ENCODE results near the gene DLGAP1. TPM values are rescaled to one million over a fixed set of nuclear protein-coding genes. Genes with fewer than 3 reads are reported as not detected.

DLGAP1 gene
- total and polyA plus RNA-seq, 4 donors = 0.06 to 1.2 (median 0.17) TPM; not detected in 1

DNA sequence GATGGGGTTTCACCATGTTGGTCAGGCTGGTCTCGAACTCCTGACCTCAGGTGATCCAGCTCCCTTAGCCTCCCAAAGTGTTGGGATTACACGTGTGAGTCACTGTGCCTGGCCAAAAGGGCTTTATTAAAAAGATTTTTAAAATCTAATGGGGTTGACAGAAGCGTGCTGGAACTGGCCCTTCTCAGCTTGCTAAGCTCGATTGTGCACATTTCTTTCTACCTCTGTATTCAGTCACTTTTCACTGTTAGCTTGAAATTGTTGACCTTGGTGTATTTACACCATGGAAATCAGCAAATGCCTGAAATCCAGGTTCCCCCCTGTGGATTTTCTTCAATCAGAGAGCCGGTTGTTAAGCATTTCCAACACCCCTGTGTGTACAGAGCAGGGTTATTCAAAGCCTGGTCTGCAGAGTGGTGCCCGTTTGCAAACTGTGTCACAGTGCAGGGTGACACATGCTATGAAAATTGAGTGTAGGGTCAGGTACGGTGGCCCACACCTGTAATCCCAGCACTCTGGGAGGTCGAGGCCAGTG, 864.9 kb downstream of the DLGAP1 start:
- no peaks in the 10 kb centered on the region for H3K36me3 ChIP-seq (ENCODE audit: control insufficient read depth in 4 of 4, insufficient read depth in 3 of 4, low read depth in 1 of 4, low read length in 3 of 4)
- H3K4me1 ChIP-seq (ENCODE audit: control insufficient read depth in 4 of 4, insufficient read depth in 4 of 4, low read length in 3 of 4) = peaks cover 0 to 20% (median 9%) of the 10 kb centered on the region in 4 donors
- H3K9me3 ChIP-seq (ENCODE audit: control insufficient read depth in 4 of 4, low read length in 3 of 4) = no peaks in the 10 kb centered on the region
- 90% methylated on average over 8 of the region's 8 CpGs for WGBS
- no peak for DNase-seq (ENCODE audit: low spot score)
- H3K4me3 ChIP-seq (ENCODE audit: low read depth in 1 of 3, low read length in 3 of 3) = no peak overlapping the region
- no peaks in the 10 kb centered on the region for H3K27me3 ChIP-seq (ENCODE audit: control insufficient read depth in 4 of 4, insufficient read depth in 4 of 4, low read length in 3 of 4)
- TF ChIP-seq GABPA (IDR thresholded peaks at IDR 0.05 in 1 of 2, conservative IDR thresholded peaks at IDR 0.05 in 1 of 2) (no peak), FOXA1 (IDR thresholded peaks at IDR 0.05) (no peak), RAD21 (IDR thresholded peaks at IDR 0.05) (no peak), ZBTB33 (IDR thresholded peaks at IDR 0.05) (no peak), JUND (IDR thresholded peaks at IDR 0.05) (no peak), NR2F2 (IDR thresholded peaks at IDR 0.05) (no peak)
- TF ChIP-seq, protein P1, sequence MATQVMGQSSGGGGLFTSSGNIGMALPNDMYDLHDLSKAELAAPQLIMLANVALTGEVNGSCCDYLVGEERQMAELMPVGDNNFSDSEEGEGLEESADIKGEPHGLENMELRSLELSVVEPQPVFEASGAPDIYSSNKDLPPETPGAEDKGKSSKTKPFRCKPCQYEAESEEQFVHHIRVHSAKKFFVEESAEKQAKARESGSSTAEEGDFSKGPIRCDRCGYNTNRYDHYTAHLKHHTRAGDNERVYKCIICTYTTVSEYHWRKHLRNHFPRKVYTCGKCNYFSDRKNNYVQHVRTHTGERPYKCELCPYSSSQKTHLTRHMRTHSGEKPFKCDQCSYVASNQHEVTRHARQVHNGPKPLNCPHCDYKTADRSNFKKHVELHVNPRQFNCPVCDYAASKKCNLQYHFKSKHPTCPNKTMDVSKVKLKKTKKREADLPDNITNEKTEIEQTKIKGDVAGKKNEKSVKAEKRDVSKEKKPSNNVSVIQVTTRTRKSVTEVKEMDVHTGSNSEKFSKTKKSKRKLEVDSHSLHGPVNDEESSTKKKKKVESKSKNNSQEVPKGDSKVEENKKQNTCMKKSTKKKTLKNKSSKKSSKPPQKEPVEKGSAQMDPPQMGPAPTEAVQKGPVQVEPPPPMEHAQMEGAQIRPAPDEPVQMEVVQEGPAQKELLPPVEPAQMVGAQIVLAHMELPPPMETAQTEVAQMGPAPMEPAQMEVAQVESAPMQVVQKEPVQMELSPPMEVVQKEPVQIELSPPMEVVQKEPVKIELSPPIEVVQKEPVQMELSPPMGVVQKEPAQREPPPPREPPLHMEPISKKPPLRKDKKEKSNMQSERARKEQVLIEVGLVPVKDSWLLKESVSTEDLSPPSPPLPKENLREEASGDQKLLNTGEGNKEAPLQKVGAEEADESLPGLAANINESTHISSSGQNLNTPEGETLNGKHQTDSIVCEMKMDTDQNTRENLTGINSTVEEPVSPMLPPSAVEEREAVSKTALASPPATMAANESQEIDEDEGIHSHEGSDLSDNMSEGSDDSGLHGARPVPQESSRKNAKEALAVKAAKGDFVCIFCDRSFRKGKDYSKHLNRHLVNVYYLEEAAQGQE (IDR thresholded peaks at IDR 0.05) = no peak
- H3K9ac ChIP-seq (ENCODE audit: low read depth in 1 of 2, low read length in 2 of 2) = no peak overlapping the region
- H3K27ac ChIP-seq (ENCODE audit: low read depth in 1 of 2, low read length in 2 of 2) = no peak overlapping the region

GRCh38 chr18:3585656-3586509, 869.2 kb downstream of the DLGAP1 start:
- WGBS = 43% methylated on average over 12 of the region's 12 CpGs
- Histone ChIP-seq H3K9ac (ENCODE audit: low read depth in 1 of 2, low read length in 2 of 2) (no peak overlapping the region), H3K36me3 (ENCODE audit: control insufficient read depth in 4 of 4, insufficient read depth in 3 of 4, low read depth in 1 of 4, low read length in 3 of 4) (no peaks in the 10 kb centered on the region), H3K4me1 (ENCODE audit: control insufficient read depth in 4 of 4, insufficient read depth in 4 of 4, low read length in 3 of 4) (no peaks in the 10 kb centered on the region), H3K27ac (ENCODE audit: low read depth in 1 of 2, low read length in 2 of 2) (no peak overlapping the region), H3K4me3 (ENCODE audit: low read depth in 1 of 3, low read length in 3 of 3) (no peak overlapping the region), H3K9me3 (ENCODE audit: control insufficient read depth in 4 of 4, low read length in 3 of 4) (no peaks in the 10 kb centered on the region), H3K27me3 (ENCODE audit: control insufficient read depth in 4 of 4, insufficient read depth in 4 of 4, low read length in 3 of 4) (no peaks in the 10 kb centered on the region)
- DNase-seq (ENCODE audit: low spot score) = peak; percentile 80
- TF ChIP-seq TAF1 (conservative IDR thresholded peaks at IDR 0.05) = no peak
- peak; percentile 93 to 99 for TF ChIP-seq RAD21 (IDR thresholded peaks at IDR 0.05)
- TF ChIP-seq CTCF (IDR thresholded peaks at IDR 0.05; ENCODE audit: low read depth, low read length, missing input control) = peak; percentile 79
- peak; percentile 24 for TF ChIP-seq SP1 (IDR thresholded peaks at IDR 0.05)
- peak; percentile 5 to 44 for TF ChIP-seq HNF4A (conservative IDR thresholded peaks at IDR 0.05)
- no peak for TF ChIP-seq MAX (IDR thresholded peaks at IDR 0.05)
- TF ChIP-seq YY1 (IDR thresholded peaks at IDR 0.05) = peak; percentile 19
- no peak for TF ChIP-seq FOXA1 (IDR thresholded peaks at IDR 0.05)
- peak; percentile 24 to 63 for TF ChIP-seq RXRA (IDR thresholded peaks at IDR 0.05)
- TF ChIP-seq ZBTB33 (IDR thresholded peaks at IDR 0.05) = no peak

All from liver (tissue), 9 donors.